ENCODE data around the gene RTN1.

RTN1 gene

GRCh38 chr14:59849411-59850130 is 21.0 kb downstream of the RTN1 start:
- no peak for DNase-seq

DNA sequence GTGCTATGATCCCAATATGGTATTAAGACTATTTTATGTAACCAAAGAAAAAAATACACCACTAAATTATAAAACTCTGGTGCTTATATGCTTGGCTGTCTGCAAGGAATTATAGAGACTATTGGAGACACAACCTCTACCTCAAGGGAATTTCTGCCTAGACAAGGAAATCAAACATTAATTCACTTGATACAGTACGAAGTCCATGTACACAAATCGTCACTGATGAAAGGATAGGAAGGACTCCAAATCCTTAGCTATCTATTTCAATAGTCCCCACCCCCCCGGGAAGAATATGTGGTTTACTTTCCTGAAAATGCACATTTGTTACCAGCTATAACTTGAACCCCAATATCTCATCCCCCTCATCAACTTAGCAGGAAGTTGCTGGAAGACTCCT is 21.9 kb downstream of the RTN1 start:
- DNase-seq = no peak

- no peak for DNase-seq
These were observed 22.9 kb downstream of the RTN1 start for GRCh38 chr14:59847711-59848110.

- DNase-seq = no peak
These were observed 24.0 kb downstream of the RTN1 start for GRCh38 chr14:59846595-59846994.

DNA sequence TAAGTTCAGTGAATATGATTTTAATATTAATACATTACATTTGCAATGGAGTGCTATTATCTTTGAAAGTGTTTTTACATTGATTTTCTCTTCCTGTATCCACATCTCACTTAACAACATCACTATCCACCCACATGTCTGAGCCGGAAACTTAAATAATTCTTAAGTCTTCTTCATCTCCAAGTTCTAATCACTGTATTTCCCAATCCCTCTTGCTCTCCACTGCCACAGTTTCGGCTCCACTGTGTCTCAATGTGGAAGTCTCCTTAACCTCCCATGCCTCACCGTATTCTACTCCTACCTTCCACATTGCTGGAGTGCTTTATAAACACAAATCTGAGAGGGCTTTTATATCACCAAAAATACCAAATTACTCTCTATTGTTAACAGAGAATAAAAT is 25.3 kb downstream of the RTN1 start:
- DNase-seq = no peak

DNA sequence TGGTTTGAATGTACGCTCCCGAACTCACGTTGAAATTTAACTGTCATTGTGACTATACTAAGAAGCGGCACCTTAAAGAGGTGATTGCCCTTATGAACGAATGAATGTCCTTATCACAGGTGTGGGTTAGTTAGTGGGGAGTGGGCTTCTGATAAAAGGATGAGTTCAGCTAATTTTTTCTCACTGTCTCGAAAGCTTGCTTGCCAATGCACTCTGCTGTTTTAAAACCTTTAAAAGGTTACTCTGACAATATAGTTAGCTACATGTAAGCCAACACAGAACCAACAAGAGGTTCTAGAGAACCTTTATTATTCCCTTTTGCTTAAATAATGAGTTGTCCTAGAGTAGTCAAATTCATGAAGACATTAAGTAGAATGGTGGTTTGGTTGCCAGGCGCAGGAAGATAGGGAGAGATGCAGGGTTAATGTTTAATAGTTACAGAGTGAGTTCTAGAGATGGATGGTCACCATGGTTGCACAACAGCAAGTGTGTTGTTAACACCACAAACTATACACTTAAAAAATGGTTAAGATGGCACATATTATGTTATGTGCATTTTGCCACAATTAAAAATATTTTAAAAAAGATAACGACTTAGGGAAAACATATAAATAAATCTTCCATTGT is 26.3 kb downstream of the RTN1 start:
- peak; percentile 44 for DNase-seq

- no peak for DNase-seq
These were observed 34.5 kb downstream of the RTN1 start for GRCh38 chr14:59836116-59836515.

DNA sequence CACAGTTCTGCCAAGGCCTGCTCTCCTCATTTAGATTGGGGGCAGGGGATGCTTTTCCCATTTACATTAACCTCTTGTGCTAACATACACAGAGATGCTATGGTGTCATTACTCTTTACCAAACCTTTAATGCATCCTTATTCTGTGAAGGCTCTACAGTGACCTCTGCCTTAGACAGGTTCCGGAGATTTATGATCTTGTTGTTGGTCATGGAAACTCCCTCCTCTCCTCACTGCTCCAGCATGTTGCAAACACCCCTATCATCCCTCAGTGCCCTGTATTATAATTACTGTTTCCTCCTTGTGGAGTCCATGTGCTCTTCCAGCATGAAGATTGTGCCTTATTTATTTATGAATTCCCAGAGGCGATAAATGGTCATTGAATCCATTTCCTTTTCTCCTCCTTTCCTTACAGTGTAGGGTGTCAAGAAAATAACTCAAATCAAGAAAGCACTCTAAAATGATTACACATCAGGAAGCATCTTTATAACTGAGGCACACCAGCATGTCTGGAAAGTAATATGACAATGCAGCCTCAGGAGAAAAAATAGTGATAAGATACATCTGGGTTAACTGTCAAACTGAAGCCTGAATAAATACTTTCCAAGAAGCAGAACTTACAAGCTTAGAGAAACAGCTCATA is 37.8 kb downstream of the RTN1 start:
- no peak for DNase-seq

DNA sequence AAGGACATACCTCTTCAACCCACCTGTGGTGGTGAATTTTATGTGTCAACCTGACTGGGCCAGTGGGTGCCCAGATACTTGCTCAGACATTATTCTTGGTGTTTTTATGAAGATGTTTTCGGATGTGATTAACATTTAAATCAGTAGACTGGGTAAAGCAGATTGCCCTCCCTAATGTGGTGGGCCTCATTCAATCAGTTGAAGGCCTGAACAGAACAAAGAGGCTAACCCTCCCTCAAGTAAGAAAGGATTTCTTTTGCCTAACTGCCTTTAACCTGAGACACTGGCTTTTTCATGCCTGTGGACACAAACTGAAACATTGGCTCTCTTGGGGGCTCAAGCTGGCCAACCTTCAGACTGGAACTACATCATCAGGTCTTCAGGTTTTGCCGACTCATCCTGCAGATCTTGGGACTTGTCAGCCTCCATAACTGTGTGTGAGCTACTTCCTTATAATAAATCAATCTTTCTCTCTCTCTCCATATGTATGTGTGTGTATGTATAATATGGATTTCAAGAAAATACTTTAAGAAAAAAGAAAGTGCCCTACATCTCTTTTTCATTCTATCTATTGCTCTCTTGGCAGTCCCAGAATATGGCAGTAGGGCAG is 39.4 kb downstream of the RTN1 start:
- no peak for DNase-seq

DNA sequence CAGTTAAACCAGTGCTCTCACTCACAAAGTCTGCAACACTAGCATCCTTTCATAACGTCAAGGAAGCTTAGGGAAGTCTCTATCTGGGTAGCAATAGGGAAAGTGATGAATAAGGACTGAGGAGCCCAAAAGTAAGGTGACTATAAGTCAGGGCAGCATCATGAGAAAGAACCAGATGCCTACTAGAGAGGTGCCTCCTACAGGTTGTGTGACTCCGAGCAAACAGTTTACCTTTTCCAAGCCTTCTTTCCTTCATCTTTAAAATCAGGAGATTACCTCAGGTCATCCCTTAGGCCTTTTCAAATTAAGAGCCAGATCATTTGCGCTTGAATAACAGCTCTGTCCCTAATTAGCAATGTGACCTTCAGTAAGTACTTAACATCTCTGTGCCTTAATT is 40.2 kb downstream of the RTN1 start:
- no peak for DNase-seq

DNA sequence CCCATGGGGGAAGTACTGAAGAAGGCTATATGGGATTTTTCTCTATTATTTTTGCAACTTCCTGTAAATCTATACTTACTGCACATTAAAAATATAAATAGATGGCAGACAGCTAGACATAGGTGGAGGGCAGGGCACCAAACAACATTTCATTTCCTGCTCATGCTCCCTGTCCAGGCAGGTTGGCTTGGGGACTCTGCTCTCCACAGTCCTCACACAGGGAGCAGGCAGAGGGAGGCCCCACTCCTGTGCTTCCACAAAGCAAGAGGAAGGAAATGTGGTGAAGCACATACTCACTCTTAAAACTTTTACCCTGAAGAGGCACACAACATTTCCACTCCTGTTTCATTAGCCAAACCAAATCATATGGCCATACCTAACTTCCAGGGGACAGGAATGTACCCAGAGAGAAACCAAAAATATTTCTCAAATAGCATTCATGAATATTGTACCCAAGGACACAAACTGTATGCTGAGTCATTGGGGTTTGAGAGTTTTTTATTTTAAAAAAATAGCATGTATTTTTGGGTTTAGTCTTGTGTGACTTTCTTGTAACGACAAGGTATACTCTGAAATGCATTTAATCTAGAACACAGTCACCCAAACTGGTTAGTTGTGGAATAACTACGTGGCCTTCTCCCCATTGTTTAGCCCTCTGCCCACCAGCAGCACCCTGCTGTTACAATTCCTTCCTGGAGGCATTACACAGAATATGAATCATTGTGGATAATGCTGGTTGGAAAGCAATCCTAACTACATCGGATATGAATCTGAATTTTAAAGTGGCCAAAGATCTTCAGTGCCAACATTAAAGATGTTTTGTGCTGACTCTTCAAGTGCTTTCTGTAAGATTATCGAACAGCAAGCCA is 40.9 kb downstream of the RTN1 start:
- no peak for DNase-seq

DNA sequence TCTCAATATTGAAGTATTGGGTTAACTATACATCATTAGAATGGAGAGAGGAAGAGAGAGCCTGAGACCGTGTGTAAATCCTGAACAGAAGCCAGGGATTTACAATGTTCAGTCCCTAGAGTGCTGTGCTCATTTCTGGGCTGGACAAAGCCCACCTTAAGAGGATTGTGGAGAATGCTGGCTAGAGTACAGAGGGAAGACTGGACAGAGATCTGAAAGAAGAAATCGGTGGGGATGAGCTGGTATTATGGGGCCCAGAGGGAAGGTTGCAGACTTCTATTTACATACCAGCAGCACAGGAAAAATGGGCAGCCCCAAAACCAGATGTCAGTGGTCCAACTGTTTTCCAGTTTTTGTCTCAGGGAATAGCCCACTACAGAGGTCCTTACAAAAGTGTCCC is 42.3 kb downstream of the RTN1 start:
- no peak for DNase-seq

- no peak for DNase-seq
These were observed 43.2 kb downstream of the RTN1 start for GRCh38 chr14:59827401-59827800.

DNA sequence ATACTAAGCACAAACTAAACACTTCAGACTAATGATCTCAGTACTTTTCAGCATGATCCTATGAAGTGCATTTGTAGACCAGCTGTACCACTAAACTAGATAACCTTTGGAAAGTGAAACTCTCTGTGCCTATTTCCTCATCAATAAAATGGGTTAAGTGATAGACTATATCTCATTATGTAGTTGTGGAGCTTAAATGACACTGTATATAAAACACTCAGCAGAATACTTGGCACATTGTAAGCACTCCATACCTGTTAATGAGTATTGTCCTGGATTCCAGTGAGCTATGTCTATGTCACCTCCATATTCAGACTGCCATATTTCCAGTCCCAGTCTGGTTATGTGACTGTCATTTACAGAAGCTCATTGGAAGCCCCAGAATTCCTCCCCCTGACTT is 44.4 kb downstream of the RTN1 start:
- DNase-seq = no peak

DNA sequence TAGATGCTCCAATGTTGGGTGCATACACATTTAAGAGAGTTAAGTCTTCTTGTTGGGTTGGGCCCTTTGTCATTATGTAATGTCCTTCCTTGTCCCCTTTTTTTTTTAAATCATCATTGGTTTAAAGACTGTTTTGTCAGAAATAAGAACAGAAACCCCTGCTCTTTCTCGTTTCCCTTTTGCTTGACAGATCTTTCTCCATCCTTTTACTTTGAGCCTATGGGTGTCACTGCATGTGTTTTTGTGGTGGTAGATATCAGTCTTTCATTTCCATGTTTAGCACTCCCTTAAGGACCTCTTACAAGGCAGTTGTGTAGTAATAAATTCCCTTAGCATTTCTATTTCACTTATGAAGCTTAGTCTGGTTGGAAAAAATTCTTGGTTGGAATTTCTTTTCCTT is 47.4 kb downstream of the RTN1 start:
- DNase-seq = no peak

- DNase-seq = no peak
These were observed 51.0 kb downstream of the RTN1 start for GRCh38 chr14:59819446-59820088.

GRCh38 chr14:59816941-59817340 is 53.6 kb downstream of the RTN1 start:
- DNase-seq = no peak

GRCh38 chr14:59814988-59815387 is 55.6 kb downstream of the RTN1 start:
- no peak for DNase-seq

- DNase-seq = no peak
These were observed 58.8 kb downstream of the RTN1 start for GRCh38 chr14:59811815-59812214.

DNA sequence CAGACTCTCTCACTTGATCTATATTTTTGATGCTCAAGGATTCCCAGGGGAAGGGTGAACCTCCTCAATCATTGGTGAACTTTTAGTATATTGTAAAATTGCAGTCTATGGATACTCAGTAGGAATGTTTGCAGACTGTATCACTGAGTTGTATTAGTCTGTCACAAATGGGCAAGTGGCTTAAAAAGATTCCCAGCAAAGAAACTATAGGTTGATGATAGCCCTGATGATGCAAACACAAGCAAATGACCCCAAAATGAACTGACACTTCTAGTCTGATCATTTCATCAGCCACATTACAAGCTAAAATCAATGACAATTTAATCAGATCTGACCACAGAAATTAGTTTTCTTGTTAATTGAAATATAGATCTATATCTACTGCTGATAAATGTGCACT is 59.5 kb downstream of the RTN1 start:
- no peak for DNase-seq

DNA sequence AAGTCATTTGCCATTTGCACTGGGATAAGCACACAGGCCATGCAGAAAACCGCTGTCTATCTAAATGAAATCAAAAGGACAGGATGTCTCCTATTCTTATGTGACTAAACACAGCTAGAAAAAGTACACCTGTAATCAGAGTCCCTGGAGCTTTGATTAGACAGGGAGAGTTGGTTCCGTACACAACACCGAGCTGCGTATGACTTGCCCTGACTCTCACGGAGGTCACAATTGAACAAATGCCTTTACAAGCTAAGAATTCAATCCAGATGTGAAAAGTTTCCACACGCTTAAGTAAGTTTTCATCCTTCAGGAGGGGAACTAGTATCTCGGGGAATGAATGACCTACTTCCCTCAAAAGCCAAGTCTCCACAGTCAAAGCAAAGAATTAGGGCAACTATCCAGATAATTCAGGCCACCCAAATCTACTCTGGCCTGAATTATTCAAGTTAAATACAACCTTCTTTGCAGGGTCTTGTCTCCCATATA is 67.5 kb downstream of the RTN1 start:
- DNase-seq = no peak

DNA sequence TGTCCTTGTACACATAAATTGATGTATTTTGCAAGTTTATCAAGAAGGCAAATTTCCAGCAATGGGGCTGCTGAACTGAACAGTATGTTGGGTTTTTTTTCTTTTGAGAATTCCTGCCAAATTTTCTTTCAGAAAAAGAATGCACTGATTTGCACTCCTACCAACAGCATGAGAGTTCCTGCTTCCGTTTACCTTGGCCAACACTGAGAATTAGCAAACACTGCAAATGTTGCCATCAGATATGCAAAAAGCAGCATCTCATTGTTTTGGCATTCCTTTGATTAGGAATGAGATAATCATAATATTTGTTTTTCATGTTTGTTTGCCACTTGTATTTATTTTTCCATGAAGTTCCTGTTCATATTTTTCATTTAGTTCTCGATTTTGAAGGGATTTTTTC is 82.4 kb downstream of the RTN1 start:
- DNase-seq = no peak

All from NCI-H526 (cell line).